PFSK-1 (cell line): ENCODE data around the gene ARL8B.

Experiments
- FOXP2 ChIP-seq: optimal IDR thresholded peaks from 2 replicates; pipeline ENCODE3; 2011; ENCODE audit warnings: borderline replicate concordance, control low read depth, inconsistent platforms; ENCODE audit not compliant: insufficient read depth; ENCODE audit errors: extremely low read length, extremely low read depth
- POLR2AphosphoS5 ChIP-seq: IDR thresholded peaks from 2 replicates; pipeline ENCODE4 v1.6.1; 2012; ENCODE audit warnings: low read depth, mild to moderate bottlenecking, control low read depth, low read length, moderate library complexity
- SIN3A ChIP-seq: IDR thresholded peaks from 2 replicates; pipeline ENCODE4 v1.6.1; 2012; ENCODE audit warnings: mild to moderate bottlenecking, low read length, moderate library complexity, borderline replicate concordance; ENCODE audit not compliant: insufficient read depth
- TAF1 ChIP-seq: IDR thresholded peaks from 2 replicates; pipeline ENCODE4 v1.6.1; 2012; ENCODE audit warnings: low read length, control low read depth, borderline replicate concordance; ENCODE audit not compliant: insufficient read depth
- TF ChIP-seq, protein P1 (sequence below), 2 experiments: IDR thresholded peaks; 2 replicates each; pipeline versions ENCODE4 v1.6.1 to v1.8.0; 2011 to 2012; ENCODE audit warnings: low read depth in 2 of 2, low read length in 2 of 2, control low read depth in 1 of 2, inconsistent platforms in 1 of 2, mild to moderate bottlenecking in 1 of 2, moderate library complexity in 1 of 2; ENCODE audit not compliant: insufficient read depth in 1 of 2

DNA sequence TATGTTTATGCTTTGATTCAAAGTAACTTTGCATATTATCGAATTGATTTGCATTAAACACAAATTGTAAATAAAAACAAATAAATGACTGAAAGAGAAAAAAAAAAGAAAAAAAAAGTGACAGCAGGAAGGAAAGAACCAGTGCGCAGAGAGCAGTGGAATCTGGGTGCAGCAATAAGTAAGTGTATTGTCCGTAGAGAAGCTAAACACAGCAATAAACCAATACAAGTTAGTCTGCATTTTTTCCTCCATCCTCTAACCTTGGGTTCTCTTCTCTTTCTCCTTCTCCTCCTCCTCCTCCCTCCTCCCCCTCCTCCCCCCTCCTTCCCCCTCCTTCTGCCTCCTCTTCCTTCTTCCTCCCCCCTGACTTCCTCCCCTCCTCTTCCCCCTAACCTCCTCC lies 18.3 kb upstream of the ARL8B start:
- TF ChIP-seq TAF1 (no peak), SIN3A (no peak), POLR2AphosphoS5 (no peak), FOXP2 (no peak)
- TF ChIP-seq, protein P1, sequence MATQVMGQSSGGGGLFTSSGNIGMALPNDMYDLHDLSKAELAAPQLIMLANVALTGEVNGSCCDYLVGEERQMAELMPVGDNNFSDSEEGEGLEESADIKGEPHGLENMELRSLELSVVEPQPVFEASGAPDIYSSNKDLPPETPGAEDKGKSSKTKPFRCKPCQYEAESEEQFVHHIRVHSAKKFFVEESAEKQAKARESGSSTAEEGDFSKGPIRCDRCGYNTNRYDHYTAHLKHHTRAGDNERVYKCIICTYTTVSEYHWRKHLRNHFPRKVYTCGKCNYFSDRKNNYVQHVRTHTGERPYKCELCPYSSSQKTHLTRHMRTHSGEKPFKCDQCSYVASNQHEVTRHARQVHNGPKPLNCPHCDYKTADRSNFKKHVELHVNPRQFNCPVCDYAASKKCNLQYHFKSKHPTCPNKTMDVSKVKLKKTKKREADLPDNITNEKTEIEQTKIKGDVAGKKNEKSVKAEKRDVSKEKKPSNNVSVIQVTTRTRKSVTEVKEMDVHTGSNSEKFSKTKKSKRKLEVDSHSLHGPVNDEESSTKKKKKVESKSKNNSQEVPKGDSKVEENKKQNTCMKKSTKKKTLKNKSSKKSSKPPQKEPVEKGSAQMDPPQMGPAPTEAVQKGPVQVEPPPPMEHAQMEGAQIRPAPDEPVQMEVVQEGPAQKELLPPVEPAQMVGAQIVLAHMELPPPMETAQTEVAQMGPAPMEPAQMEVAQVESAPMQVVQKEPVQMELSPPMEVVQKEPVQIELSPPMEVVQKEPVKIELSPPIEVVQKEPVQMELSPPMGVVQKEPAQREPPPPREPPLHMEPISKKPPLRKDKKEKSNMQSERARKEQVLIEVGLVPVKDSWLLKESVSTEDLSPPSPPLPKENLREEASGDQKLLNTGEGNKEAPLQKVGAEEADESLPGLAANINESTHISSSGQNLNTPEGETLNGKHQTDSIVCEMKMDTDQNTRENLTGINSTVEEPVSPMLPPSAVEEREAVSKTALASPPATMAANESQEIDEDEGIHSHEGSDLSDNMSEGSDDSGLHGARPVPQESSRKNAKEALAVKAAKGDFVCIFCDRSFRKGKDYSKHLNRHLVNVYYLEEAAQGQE (IDR thresholded peaks at IDR 0.05; ENCODE audit: insufficient read depth in 1 of 2, low read depth in 2 of 2, low read length in 2 of 2), result no peak
